ENCODE measurements around the gene ZCCHC24.

Gene ZCCHC24

GRCh38 chr10:79429751-79430150, 15.7 kb downstream of the ZCCHC24 start:
- no peak for DNase-seq (ENCODE audit: low read depth)
- no peak overlapping the region for H3K4me3 ChIP-seq (ENCODE audit: control insufficient read depth, low read depth, low read length)
- TF ChIP-seq, protein P1, sequence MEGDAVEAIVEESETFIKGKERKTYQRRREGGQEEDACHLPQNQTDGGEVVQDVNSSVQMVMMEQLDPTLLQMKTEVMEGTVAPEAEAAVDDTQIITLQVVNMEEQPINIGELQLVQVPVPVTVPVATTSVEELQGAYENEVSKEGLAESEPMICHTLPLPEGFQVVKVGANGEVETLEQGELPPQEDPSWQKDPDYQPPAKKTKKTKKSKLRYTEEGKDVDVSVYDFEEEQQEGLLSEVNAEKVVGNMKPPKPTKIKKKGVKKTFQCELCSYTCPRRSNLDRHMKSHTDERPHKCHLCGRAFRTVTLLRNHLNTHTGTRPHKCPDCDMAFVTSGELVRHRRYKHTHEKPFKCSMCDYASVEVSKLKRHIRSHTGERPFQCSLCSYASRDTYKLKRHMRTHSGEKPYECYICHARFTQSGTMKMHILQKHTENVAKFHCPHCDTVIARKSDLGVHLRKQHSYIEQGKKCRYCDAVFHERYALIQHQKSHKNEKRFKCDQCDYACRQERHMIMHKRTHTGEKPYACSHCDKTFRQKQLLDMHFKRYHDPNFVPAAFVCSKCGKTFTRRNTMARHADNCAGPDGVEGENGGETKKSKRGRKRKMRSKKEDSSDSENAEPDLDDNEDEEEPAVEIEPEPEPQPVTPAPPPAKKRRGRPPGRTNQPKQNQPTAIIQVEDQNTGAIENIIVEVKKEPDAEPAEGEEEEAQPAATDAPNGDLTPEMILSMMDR (conservative IDR thresholded peaks at IDR 0.05; ENCODE audit: control insufficient read depth, insufficient read depth, low read depth, low read length) = no peak

DNA sequence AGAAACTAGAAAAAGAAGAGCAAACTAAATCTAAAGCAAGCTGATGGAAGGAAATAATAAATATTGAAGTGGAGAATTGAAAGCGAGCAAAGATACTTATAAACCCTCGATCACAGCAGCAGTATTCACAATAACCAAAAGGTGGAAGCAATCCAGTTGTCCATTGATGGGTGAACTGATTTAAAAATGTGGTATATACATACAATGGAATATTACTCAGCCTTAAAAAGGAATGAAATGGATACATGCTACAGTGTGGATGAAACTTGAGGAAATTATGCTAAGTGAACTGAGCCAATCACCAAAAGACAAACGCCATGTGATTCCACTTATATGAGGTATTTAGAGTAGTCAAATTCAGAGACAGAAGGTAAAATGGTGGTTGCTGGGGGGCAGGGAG, 17.5 kb downstream of the ZCCHC24 start:
- TF ChIP-seq, protein P1 (conservative IDR thresholded peaks at IDR 0.05; ENCODE audit: control insufficient read depth, insufficient read depth, low read depth, low read length) = no peak
- DNase-seq (ENCODE audit: low read depth) = no peak
- H3K4me3 ChIP-seq (ENCODE audit: control insufficient read depth, low read depth, low read length) = no peak overlapping the region

- DNase-seq (ENCODE audit: low read depth) = no peak
- no peak overlapping the region for H3K4me3 ChIP-seq (ENCODE audit: control insufficient read depth, low read depth, low read length)
- TF ChIP-seq, protein P1 (conservative IDR thresholded peaks at IDR 0.05; ENCODE audit: control insufficient read depth, insufficient read depth, low read depth, low read length) = no peak
Measured at GRCh38 chr10:79425074-79425532, 20.3 kb downstream of the ZCCHC24 start.

DNA sequence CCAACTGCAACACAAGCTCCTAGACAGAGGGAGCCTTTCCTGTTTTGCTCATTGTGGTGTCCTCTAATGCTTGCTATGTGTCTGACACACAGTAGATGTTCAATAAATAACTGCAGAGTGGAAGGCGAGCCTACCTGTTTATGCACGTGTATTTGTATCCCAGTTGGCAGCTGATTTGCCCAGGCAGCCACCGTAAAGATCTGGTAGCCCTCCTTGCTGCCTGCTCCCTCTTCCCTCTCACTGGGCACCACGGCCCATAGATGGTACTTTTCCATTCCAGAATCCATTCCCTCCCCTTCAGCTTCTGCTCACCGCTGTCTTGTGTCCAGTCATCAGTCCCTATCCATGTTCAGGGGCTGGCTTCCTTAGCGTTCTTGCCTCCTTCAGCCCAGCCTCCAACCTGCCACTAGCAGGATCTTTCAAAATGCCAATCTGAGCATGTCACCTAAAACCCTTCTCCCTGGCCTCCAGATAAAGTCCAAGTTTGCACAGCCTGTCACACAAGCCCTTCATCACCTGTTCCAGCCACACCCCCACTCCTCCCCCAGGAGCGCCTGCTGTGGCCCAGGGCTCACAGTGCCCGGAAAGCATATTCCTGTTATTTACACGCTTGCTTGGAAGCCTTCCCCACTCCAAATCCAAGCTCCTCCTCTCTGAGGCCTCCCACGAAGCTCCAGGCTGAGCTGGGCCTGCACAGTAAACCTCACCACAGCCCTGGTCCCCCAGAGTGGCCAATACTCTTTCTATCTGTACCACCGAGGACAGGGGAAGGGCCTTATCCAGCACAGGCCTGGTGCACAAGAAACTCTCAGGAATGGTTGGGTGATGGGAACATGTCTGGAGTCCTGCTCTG, 21.0 kb downstream of the ZCCHC24 start:
- DNase-seq (ENCODE audit: low read depth) = peak; percentile 55
- TF ChIP-seq, protein P1 (conservative IDR thresholded peaks at IDR 0.05; ENCODE audit: control insufficient read depth, insufficient read depth, low read depth, low read length) = no peak
- no peak overlapping the region for H3K4me3 ChIP-seq (ENCODE audit: control insufficient read depth, low read depth, low read length)

DNA sequence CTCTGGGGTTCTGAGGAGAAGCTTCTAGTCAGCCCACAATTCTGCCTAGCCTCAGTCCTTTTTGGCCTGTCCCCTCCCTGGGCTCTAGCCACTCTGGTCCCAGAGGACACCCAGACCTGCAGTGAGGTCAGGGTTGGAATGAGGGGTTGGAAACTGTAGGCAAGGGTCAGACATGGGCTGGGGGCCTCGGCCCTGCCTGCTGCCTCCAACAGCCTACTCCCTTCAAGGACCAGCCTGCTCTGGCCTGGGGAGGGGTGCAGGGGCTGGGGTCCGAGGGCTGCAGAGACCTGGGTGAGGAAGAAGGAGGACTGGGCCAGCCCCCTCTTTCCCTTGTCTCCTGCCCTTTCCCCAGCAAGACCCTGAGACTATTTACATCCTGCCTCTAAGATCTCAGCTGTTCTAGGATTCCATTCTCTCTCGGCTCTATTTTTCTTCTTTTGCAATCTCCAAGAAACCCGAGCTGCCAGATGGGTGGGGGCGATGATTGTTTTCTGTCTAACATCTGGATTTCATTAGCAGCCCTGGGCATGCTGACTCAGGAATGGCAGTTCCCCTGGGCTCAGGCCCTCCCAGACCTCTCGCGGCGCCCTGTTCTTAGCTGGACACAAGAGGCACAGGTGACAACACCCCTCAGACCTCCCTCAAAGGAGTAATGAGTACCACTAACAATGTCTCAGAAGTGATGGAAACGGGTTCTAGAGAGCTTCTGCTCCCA, 23.1 kb downstream of the ZCCHC24 start:
- H3K4me3 ChIP-seq (ENCODE audit: control insufficient read depth, low read depth, low read length) = no peak overlapping the region

DNA sequence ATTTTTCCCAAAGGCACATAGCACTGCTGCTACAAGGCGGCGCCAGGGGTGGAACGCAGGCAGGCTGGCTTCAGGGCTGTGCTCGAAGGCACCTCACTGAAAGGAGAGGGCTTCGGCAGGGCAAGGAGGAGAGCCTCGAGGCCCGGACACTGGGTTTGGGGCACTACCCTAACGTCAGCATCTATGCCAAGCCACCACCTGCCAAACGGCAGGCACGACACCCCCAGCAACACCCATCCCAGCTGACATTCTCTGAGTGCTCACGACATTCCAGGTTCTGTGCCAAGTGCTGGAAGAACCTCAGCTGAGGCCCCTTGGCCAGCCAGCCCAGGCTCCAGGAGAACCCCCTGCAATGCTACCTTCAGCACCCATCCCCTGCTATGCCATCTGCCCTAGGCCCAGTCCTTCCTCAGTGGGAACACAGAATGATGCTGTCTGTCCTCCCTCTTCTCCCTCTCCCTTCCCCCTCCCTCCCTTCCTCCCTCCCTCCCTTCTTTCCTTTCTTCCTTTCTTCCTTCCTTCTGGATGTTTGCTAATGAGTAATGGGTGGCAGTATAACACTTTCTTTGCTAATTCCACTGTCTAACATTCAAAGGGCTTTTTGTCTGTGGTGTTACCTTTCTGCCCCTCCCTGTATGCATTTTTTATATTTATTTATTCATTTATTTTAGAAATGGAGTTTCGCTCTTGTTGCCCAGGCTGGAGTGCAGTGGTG, 24.3 kb downstream of the ZCCHC24 start:
- DNase-seq (ENCODE audit: low read depth) = no peak
- TF ChIP-seq, protein P1 (conservative IDR thresholded peaks at IDR 0.05; ENCODE audit: control insufficient read depth, insufficient read depth, low read depth, low read length) = no peak
- H3K4me3 ChIP-seq (ENCODE audit: control insufficient read depth, low read depth, low read length) = no peak overlapping the region

More for the DNA sequence above, 23.1 kb downstream of the ZCCHC24 start:
- peak; percentile 97 for DNase-seq (ENCODE audit: low read depth)
- TF ChIP-seq, protein P1 (conservative IDR thresholded peaks at IDR 0.05; ENCODE audit: control insufficient read depth, insufficient read depth, low read depth, low read length) = no peak
